Measurements from ENCODE around the gene FARSA.

Gene FARSA

DNA sequence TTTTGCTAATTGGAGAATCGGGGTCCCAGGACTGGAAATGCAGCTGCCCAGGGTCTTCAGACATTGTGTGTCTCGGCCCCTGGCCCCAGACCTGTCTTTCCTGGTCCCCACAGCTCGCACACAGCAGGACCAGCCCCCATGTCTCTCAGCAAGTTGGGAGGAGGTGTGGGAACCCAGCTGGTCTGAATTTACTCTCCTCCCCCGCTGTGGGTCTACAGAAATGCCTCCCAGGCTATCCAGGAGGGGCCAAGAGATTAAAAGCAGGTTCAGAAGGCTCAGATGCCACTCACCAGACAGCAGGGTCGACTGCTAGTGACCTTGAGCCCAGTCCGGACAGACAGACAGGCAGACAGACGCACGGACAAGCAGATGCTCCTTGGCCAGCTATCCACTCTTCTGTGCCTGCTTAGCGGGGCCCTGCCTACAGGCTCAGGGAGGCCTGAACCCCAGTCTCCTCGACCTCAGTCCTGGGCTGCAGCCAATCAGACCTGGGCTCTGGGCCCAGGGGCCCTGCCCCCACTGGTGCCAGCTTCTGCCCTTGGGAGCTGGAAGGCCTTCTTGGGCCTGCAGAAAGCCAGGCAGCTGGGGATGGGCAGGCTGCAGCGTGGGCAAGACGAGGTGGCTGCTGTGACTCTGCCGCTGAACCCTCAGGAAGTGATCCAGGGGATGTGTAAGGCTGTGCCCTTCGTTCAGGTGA, 35.9 kb upstream of the FARSA start, which contains the start of gene DAND5:
Gene DAND5 (plus strand): TSS at position 285 of the 697 bp plus-strand sequence. CDS start 85 bp downstream, at position 370.
- no peak within 1 kb of the TSS for H2AFZ ChIP-seq (ENCODE audit: low read depth)
- H3K9ac ChIP-seq = no peak within 1 kb of the TSS
- no peaks in the 10 kb centered on the region for H3K79me2 ChIP-seq (ENCODE audit: insufficient read depth, low read depth)
- H3K27me3 ChIP-seq (ENCODE audit: insufficient read depth, low read depth) = no peaks in the 10 kb centered on the region
- H3K36me3 ChIP-seq (ENCODE audit: insufficient read depth) = no peaks in the 10 kb centered on the region
- H3K4me1 ChIP-seq (ENCODE audit: low read depth, poor library complexity, severe bottlenecking) = peaks cover 11% of the 10 kb centered on the region
- TF ChIP-seq, protein P1, sequence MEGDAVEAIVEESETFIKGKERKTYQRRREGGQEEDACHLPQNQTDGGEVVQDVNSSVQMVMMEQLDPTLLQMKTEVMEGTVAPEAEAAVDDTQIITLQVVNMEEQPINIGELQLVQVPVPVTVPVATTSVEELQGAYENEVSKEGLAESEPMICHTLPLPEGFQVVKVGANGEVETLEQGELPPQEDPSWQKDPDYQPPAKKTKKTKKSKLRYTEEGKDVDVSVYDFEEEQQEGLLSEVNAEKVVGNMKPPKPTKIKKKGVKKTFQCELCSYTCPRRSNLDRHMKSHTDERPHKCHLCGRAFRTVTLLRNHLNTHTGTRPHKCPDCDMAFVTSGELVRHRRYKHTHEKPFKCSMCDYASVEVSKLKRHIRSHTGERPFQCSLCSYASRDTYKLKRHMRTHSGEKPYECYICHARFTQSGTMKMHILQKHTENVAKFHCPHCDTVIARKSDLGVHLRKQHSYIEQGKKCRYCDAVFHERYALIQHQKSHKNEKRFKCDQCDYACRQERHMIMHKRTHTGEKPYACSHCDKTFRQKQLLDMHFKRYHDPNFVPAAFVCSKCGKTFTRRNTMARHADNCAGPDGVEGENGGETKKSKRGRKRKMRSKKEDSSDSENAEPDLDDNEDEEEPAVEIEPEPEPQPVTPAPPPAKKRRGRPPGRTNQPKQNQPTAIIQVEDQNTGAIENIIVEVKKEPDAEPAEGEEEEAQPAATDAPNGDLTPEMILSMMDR (conservative IDR thresholded peaks at IDR 0.05; ENCODE audit: low read depth, low read length) = no peak
- H3K4me2 ChIP-seq = no peak within 1 kb of the TSS
- no peaks in the 10 kb centered on the region for H4K20me1 ChIP-seq (ENCODE audit: insufficient read depth)
- no peak within 1 kb of the TSS for H3K27ac ChIP-seq
- no peak within 1 kb of the TSS for H3K4me3 ChIP-seq (IDR thresholded peaks at IDR 0.05; ENCODE audit: insufficient read depth, low read depth, low read length)

DNA sequence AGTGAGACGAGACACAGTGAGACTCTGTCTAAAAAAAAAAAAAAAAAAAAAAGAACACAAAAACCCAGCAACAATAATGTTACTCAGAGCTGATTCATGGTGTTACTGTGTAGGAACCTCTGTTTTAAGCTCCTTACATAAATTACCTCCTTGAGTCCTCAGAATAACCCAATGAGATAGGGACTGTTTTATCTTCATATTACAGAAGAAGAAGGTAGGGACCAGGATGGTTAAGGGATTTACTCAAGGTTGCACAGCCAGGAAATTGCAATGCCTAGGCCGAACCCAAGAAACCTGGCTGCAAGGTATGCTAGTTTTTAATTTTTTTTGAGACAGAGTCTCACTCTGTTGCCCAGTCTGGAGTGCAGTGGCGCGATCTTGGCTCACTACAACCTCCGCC, 34.4 kb upstream of the FARSA start:
- TF ChIP-seq, protein P1 (conservative IDR thresholded peaks at IDR 0.05; ENCODE audit: low read depth, low read length) = no peak
- H3K27ac ChIP-seq = no peak overlapping the region
- H4K20me1 ChIP-seq (ENCODE audit: insufficient read depth) = no peaks in the 10 kb centered on the region
- H3K4me3 ChIP-seq (IDR thresholded peaks at IDR 0.05; ENCODE audit: insufficient read depth, low read depth, low read length) = no peak overlapping the region
- H2AFZ ChIP-seq (ENCODE audit: low read depth) = no peak overlapping the region
- H3K4me1 ChIP-seq (ENCODE audit: low read depth, poor library complexity, severe bottlenecking) = peaks cover 4% of the 10 kb centered on the region
- H3K9ac ChIP-seq = no peak overlapping the region
- no peaks in the 10 kb centered on the region for H3K79me2 ChIP-seq (ENCODE audit: insufficient read depth, low read depth)
- no peaks in the 10 kb centered on the region for H3K36me3 ChIP-seq (ENCODE audit: insufficient read depth)
- H3K27me3 ChIP-seq (ENCODE audit: insufficient read depth, low read depth) = peaks cover 2% of the 10 kb centered on the region; the same call in 1 of the 2 replicates
- H3K4me2 ChIP-seq = no peak overlapping the region

DNA sequence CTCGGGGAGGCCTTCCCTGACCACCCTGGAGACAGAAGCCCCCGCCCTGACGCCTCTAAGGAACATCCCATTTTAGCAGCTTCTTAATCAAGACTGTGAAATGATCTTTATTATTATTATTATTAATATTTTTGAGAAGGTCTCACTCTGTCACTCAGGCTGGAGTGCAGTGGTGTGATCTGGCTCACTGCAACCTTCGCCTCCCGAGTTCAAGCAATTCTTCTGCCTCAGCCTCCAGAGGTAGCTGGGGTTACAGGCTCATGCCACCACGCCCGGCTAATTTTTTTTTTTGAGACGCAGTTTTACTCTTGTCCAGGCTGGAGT, 32.3 kb upstream of the FARSA start:
- Histone ChIP-seq H3K4me1 (ENCODE audit: low read depth, poor library complexity, severe bottlenecking) (peaks cover 4% of the 10 kb centered on the region), H3K27me3 (ENCODE audit: insufficient read depth, low read depth) (peaks cover 10% of the 10 kb centered on the region; the same call in 1 of the 2 replicates), H3K4me3 (IDR thresholded peaks at IDR 0.05; ENCODE audit: insufficient read depth, low read depth, low read length) (no peak overlapping the region), H3K4me2 (peak overlapping the region; percentile 86), H3K36me3 (ENCODE audit: insufficient read depth) (no peaks in the 10 kb centered on the region), H3K27ac (no peak overlapping the region), H3K9ac (peak overlapping the region; percentile 52; the same call in 1 of the 2 replicates), H3K79me2 (ENCODE audit: insufficient read depth, low read depth) (no peaks in the 10 kb centered on the region), H4K20me1 (ENCODE audit: insufficient read depth) (no peaks in the 10 kb centered on the region), H2AFZ (ENCODE audit: low read depth) (peak overlapping the region; percentile 99)
- TF ChIP-seq, protein P1 (conservative IDR thresholded peaks at IDR 0.05; ENCODE audit: low read depth, low read length) = no peak

DNA sequence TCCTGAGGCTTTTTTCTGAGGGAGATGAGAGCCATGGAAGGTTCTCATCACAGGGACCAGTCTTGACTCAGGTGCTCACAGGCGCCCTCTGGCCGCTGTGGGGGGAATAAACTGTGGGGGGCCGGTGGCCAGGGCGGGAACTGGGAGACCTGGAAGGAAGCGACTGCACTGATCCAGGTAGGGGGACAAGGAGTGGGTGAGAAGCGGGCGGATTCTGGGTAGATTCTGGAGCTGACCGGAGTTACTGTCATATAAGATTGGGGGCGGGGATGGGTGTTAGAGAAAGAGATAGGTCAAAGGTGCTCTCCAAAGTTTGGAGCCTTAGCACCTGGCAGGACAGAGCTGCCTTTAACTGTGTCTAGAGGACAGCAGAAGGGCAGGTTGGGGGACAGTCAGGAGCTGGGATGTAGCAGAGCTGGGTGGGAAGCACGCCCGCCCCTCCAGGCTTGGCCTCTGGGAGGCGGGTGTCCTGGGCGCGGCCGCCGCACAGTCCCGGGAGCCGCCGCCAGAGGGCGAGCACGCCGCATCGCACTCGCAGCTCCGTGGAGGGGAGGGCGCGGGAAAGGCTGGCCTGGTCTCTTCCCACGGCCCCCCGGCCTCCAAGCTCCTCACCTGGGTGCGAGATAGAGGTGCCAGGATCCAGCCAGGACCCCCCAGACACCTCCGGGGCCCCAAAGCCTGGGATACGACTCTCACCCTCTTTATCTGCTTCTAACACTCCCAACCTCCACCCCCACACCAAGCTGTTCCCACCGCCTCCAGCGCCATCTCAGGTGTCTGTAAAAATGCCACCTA, 31.7 kb upstream of the FARSA start:
- H3K79me2 ChIP-seq (ENCODE audit: insufficient read depth, low read depth) = no peaks in the 10 kb centered on the region
- H3K4me2 ChIP-seq = peak overlapping the region; percentile 86
- H4K20me1 ChIP-seq (ENCODE audit: insufficient read depth) = no peaks in the 10 kb centered on the region
- TF ChIP-seq, protein P1 (conservative IDR thresholded peaks at IDR 0.05; ENCODE audit: low read depth, low read length) = peak; percentile 93
- H3K27ac ChIP-seq = peak overlapping the region; percentile 13; the same call in 1 of the 2 replicates
- H2AFZ ChIP-seq (ENCODE audit: low read depth) = peak overlapping the region; percentile 99
- no peaks in the 10 kb centered on the region for H3K36me3 ChIP-seq (ENCODE audit: insufficient read depth)
- peaks cover 10% of the 10 kb centered on the region; the same call in 1 of the 2 replicates for H3K27me3 ChIP-seq (ENCODE audit: insufficient read depth, low read depth)
- peak overlapping the region; percentile 52; the same call in 1 of the 2 replicates for H3K9ac ChIP-seq
- H3K4me1 ChIP-seq (ENCODE audit: low read depth, poor library complexity, severe bottlenecking) = peaks cover 4% of the 10 kb centered on the region
- no peak overlapping the region for H3K4me3 ChIP-seq (IDR thresholded peaks at IDR 0.05; ENCODE audit: insufficient read depth, low read depth, low read length)
